ENCODE data around the gene SMIM10. TPM values are rescaled to one million over a fixed set of nuclear protein-coding genes. Genes with fewer than 3 reads are reported as not detected.

The SMIM10 gene
- total and polyA plus RNA-seq, 2 of the 4 experiments (the other 2 are of a cell fraction), result 2.3 to 6.0 TPM

- ATAC-seq (ENCODE audit: low read depth) (peak; percentile 53), DNase-seq (peak; percentile 59)
- Histone ChIP-seq H3K18ac (ENCODE audit: low read depth, low read length) (peak overlapping the region; percentile 48), H3K9ac (ENCODE audit: low read depth, low read length) (peak overlapping the region; percentile 35; the same call in 1 of the 2 replicates), H3K79me1 (ENCODE audit: low read depth in 1 of 2, low read length in 2 of 2) (no peaks in the 10 kb centered on the region), H4K8ac (ENCODE audit: low read depth in 2 of 2, low read length in 2 of 2) (peak overlapping the region; percentile 67 to 77), H2BK120ac (ENCODE audit: low read depth, low read length) (peak overlapping the region; percentile 79), H2AFZ (replicated peaks; ENCODE audit: low read length, poor library complexity) (peak overlapping the region; percentile 69), H2BK20ac (ENCODE audit: low read depth, low read length) (peak overlapping the region; percentile 76; the same call in 1 of the 2 replicates), H2BK5ac (ENCODE audit: low read depth, low read length, poor library complexity, severe bottlenecking) (peak overlapping the region; percentile 81), H3K27me3 (ENCODE audit: control insufficient read depth, insufficient read depth, low read length) (no peaks in the 10 kb centered on the region), H3K4me1 (ENCODE audit: control insufficient read depth, insufficient read depth, low read length) (0 out of 2 replicates have a peak, but pooled peaks cover 2% of the 10 kb centered on the region), H3K9me3 (ENCODE audit: control insufficient read depth, insufficient read depth, low read length) (no peaks in the 10 kb centered on the region), H2AK9ac (replicated peaks; ENCODE audit: low read depth, low read length, poor library complexity) (peak overlapping the region; percentile 81), H4K20me1 (ENCODE audit: insufficient read depth, low read length) (no peaks in the 10 kb centered on the region), H3K56ac (ENCODE audit: extremely low read depth, insufficient read depth, low read length) (0 out of 2 replicates have a peak overlapping the region, but pooled peaks have one; percentile 44), H2BK15ac (ENCODE audit: low read depth, low read length) (peak overlapping the region; percentile 26; the same call in 1 of the 3 replicates), H4K91ac (ENCODE audit: insufficient read depth, low read depth, low read length) (peak overlapping the region; percentile 88), H3K4me3 (ENCODE audit: insufficient read depth, low read depth, low read length) (peak overlapping the region; percentile 42; the same call in 1 of the 2 replicates), H3K36me3 (ENCODE audit: control insufficient read depth, insufficient read depth, low read length) (no peaks in the 10 kb centered on the region), H3K4ac (ENCODE audit: low read depth, low read length) (peak overlapping the region; percentile 83; the same call in 1 of the 2 replicates), H3K9me1 (ENCODE audit: insufficient read depth, low read length) (no peaks in the 10 kb centered on the region), H3K27ac (ENCODE audit: insufficient read depth, low read length) (peak overlapping the region; percentile 76), H3K14ac (replicated peaks; ENCODE audit: low read depth, low read length) (no peak overlapping the region), H3K4me2 (ENCODE audit: low read depth, low read length) (peak overlapping the region; percentile 68), H4K5ac (ENCODE audit: low read depth, low read length) (peak overlapping the region; percentile 33; the same call in 1 of the 2 replicates), H2AK5ac (ENCODE audit: low read depth, low read length) (no peak overlapping the region), H3K23ac (ENCODE audit: low read depth, low read length) (no peak overlapping the region; the same call in 1 of the 2 replicates)
- intact Hi-C loops (cut with micrococcal nuclease) (no loop called here), in situ Hi-C loops (cut with MboI; ENCODE audit: low sequenced_read_pairs) (no loop called here), dilution Hi-C loops (cut with HindIII; ENCODE audit: low sequenced_read_pairs, unreplicated experiment) (no loop called here)
- WGBS, 2 experiments (ENCODE audit: extremely low coverage in 2 of 2, insufficient read length in 1 of 2), result no CpG with 5 or more reads among the region's 4 CpGs
- ChIA-PET CTCF (no interaction called here), POLR2A (ENCODE audit: unreplicated experiment) (no interaction called here)
- TF ChIP-seq CHD1 (IDR thresholded peaks at IDR 0.05; ENCODE audit: low read depth, low read length) (no peak), ELK1 (IDR thresholded peaks at IDR 0.05; ENCODE audit: borderline replicate concordance, low read depth, low read length) (no peak), CEBPB (IDR thresholded peaks at IDR 0.05; ENCODE audit: low read depth, low read length) (peak; percentile 58; the same call in 1 of the 2 replicates), POLR2A (IDR thresholded peaks at IDR 0.05; ENCODE audit: low read depth, low read length) (no peak)
- no TSS peak for BruUV-seq (replicated peaks)
Observed at GRCh38 chrX:134990475-134990800, 353 bp upstream of the SMIM10 start.

Data from IMR-90 (cell line).